AG09319 (cell line): Measurements from ENCODE around the gene DAGLA.

Experiments used
- DNase-seq: peaks from one replicate; pipeline ENCODE4 v3.0.0-alpha.2; 2010; ENCODE audit warnings: low read depth; ENCODE audit errors: extremely low read depth
- CTCF ChIP-seq: IDR thresholded peaks from 2 replicates; pipeline ENCODE4 v1.5.1; 2011; ENCODE audit warnings: low read depth, mild to moderate bottlenecking, inconsistent platforms, low read length, moderate library complexity

DAGLA gene

DNA sequence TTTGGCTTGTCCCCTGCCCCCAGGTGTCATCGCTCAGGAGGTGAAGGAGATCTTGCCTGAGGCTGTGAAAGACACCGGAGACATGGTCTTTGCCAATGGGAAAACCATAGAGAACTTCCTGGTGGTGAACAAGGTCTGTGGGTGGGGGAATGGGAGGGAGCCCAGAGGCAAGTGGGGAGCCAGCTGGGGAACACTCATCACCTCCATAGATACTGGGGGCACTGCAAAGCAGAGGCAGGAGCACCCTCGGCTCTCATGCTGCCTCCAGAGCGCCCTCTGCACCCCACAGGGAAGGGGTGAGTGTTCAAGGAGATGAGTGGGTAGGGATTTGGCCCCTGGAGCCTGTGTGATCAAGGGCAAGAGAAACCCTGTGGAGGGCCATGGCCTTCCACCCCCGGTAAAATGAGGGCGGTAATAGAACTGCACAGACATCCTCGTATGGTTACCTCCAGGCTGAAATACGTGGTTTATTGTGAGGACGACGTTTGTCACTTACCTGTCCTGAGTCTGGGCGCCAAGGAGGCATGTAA lies 98.2 kb downstream of the DAGLA start:
- no peak for TF ChIP-seq CTCF
- no peak for DNase-seq

DNA sequence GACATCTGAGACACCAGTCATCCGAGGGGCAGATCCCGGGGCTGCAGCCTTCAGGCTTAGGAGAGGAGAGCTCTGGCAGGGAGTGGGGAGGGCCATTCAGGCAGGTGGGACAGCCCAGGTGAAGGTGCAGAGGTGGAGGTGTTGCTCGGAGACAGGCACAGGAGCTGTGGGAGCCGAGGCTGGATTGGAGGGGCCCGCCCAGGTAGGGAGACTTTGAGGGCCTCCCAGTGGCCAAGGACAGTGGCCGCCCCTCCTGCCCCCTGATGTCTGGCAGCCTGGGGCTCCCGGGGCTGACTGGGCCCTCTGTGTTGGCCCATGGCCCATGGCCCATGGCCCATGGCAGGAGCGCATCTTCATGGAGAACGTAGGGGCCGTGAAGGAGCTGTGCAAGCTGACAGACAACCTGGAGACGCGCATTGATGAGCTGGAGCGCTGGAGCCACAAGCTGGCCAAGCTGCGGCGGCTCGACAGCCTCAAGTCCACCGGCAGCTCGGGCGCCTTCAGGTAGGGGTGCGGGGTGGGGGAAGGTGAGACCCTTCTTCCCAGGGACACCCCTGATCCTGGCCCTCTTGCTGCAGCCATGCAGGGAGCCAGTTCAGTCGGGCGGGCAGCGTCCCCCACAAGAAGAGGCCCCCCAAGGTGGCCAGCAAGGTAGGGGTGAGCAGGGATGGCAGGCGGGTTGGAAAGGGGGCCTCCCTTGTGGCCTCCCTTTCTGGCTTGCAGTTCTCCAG lies 98.9 kb downstream of the DAGLA start:
- TF ChIP-seq CTCF, result no peak
- DNase-seq, result no peak

- TF ChIP-seq CTCF, result no peak
- no peak for DNase-seq
Observed at GRCh38 chr11:61779666-61780525, 99.7 kb downstream of the DAGLA start.

- DNase-seq, result no peak
- TF ChIP-seq CTCF, result no peak
Observed at GRCh38 chr11:61780581-61781162, 100.5 kb downstream of the DAGLA start.

DNA sequence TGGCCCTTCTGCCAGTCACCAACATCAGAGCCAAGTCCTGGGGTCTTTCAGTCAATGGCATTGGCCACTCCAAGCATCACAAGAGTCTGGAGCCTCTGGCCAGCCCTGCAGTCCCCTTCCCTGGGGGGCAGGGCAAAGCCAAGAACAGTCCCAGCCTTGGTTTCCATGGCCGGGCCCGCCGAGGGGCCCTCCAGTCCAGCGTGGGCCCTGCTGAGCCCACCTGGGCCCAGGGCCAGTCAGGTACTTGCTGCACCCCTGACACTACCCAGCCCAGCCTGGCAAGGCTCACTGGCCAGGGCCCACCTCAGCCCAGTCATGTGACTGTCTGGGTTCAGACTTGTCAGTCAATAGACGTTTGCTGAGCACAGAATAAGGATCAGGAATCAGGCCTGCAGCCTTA lies 101.4 kb downstream of the DAGLA start:
- TF ChIP-seq CTCF, result no peak
- DNase-seq, result no peak

- no peak for TF ChIP-seq CTCF
- DNase-seq, result no peak
Observed at GRCh38 chr11:61782299-61782698, 102.1 kb downstream of the DAGLA start.
